ENCODE results near the gene TRIM64C.
"Not testable (repeated sequence)": the region's sequence is repeated elsewhere in the genome, so short reads cannot be mapped to it uniquely, and the experiment has no call there.

Gene TRIM64C, protein sequence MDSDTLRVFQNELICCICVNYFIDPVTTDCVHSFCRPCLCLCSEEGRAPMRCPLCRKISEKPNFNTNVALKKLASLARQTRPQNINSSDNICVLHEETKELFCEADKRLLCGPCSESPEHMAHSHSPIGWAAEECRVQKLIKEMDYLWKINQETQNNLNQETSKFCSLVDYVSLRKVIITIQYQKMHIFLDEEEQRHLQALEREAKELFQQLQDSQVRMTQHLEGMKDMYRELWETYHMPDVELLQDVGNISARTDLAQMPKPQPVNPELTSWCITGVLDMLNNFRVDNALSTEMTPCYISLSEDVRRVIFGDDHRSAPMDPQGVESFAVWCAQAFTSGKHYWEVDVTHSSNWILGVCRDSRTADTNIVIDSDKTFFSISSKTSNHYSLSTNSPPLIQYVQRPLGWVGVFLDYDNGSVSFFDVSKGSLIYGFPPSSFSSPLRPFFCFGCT

GRCh38 chr11:49059012-49059411 is at the start of gene TRIM64C:
TSS of gene TRIM64C (minus strand) at chr11:49059112. CDS start at chr11:49059112, 0 bp downstream.
- H3K36me3 Mint-ChIP-seq (ENCODE audit: low read depth); H3K27ac Mint-ChIP-seq; H3K27me3 Mint-ChIP-seq (ENCODE audit: low read depth); H3K4me1 Mint-ChIP-seq; H3K4me3 Mint-ChIP-seq: not testable (repeated sequence)
- peaks cover 28% of the 10 kb centered on the region for H3K9me3 Mint-ChIP-seq

GRCh38 chr11:49102356-49102755 is 43.4 kb upstream of the TRIM64C start:
- H3K27ac Mint-ChIP-seq; H3K36me3 Mint-ChIP-seq (ENCODE audit: low read depth); H3K4me1 Mint-ChIP-seq; H3K27me3 Mint-ChIP-seq (ENCODE audit: low read depth); H3K4me3 Mint-ChIP-seq: not testable (repeated sequence)
- H3K9me3 Mint-ChIP-seq = peaks cover 23% of the 10 kb centered on the region

DNA sequence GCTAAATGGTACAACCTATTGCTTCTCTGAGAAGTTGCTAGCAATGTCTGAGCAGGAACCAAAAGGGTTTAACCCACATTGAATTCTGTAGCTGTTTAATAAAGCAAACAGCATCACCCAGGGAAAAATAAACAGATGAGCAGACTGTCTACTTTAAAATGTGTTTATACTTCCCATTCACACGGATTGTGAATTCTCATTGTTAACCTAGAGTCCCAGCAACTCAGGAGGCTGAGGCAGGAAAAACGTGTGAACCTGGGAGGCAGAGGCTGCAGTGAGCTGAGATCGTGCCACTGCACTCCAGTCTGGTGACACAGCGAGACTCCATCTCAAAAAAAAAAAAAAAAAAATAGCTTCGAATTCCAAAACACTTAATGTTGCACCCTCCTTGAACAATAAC is 11.0 kb upstream of the TRIM64C start:
- peaks cover 39% of the 10 kb centered on the region for H3K9me3 Mint-ChIP-seq
- not testable (repeated sequence) for H3K36me3 Mint-ChIP-seq (ENCODE audit: low read depth); H3K27ac Mint-ChIP-seq; H3K4me1 Mint-ChIP-seq; H3K27me3 Mint-ChIP-seq (ENCODE audit: low read depth); H3K4me3 Mint-ChIP-seq

- not testable (repeated sequence) for H3K4me3 Mint-ChIP-seq, H3K4me1 Mint-ChIP-seq
- peaks cover 17% of the 10 kb centered on the region for H3K9me3 Mint-ChIP-seq
Measured at GRCh38 chr11:49049821-49050220, 9.1 kb downstream of the TRIM64C start.

GRCh38 chr11:49048229-49048628 is 10.7 kb downstream of the TRIM64C start:
- H3K4me1 Mint-ChIP-seq; H3K36me3 Mint-ChIP-seq (ENCODE audit: low read depth); H3K27me3 Mint-ChIP-seq (ENCODE audit: low read depth); H3K27ac Mint-ChIP-seq; H3K4me3 Mint-ChIP-seq: not testable (repeated sequence)
- peaks cover 21% of the 10 kb centered on the region for H3K9me3 Mint-ChIP-seq

More at GRCh38 chr11:49049821-49050220, 9.1 kb downstream of the TRIM64C start:
- not testable (repeated sequence) for H3K27ac Mint-ChIP-seq; H3K27me3 Mint-ChIP-seq (ENCODE audit: low read depth); H3K36me3 Mint-ChIP-seq (ENCODE audit: low read depth)

- H3K9me3 Mint-ChIP-seq = peaks cover 22% of the 10 kb centered on the region
- H3K27me3 Mint-ChIP-seq (ENCODE audit: low read depth); H3K4me1 Mint-ChIP-seq; H3K27ac Mint-ChIP-seq; H3K36me3 Mint-ChIP-seq (ENCODE audit: low read depth); H3K4me3 Mint-ChIP-seq: not testable (repeated sequence)
Measured at GRCh38 chr11:49028523-49028922, 30.4 kb downstream of the TRIM64C start, which contains the start of gene TRIM49B. TSS of gene TRIM49B (plus strand) at chr11:49028823. CDS start at chr11:49031600, 2,777 bp downstream.
